Neuronal stem cell (in vitro differentiated cells): ENCODE results near the gene RAG1.

ENCODE experiments used
- DNase-seq: peaks from one replicate; pipeline ENCODE4 v3.0.0-alpha.2; 2013; ENCODE audit warnings: low spot score
- H2AFZ ChIP-seq: one replicate; pipeline ENCODE4 v1.6.1; 2013; ENCODE audit warnings: mild to moderate bottlenecking, low read length, inconsistent platforms
- H2AK5ac ChIP-seq: 2 replicates; pipeline ENCODE4 v1.6.1; 2013; ENCODE audit warnings: low read depth, mild to moderate bottlenecking, inconsistent platforms, low read length, moderate library complexity, mixed read lengths
- H2BK120ac ChIP-seq: 2 replicates; pipeline ENCODE4 v1.6.1; 2013; ENCODE audit warnings: low read depth, mild to moderate bottlenecking, inconsistent platforms, low read length, moderate library complexity, mixed read lengths
- H2BK12ac ChIP-seq: one replicate; pipeline ENCODE4 v1.6.1; 2013; ENCODE audit warnings: low read length, inconsistent platforms
- H2BK15ac ChIP-seq: 2 replicates; pipeline ENCODE4 v1.6.1; 2013; ENCODE audit warnings: mild to moderate bottlenecking, low read length, inconsistent platforms, mixed read lengths
- H2BK5ac ChIP-seq: one replicate; pipeline ENCODE4 v1.6.1; 2013; ENCODE audit warnings: inconsistent platforms, mild to moderate bottlenecking, low read length, moderate library complexity
- H3K14ac ChIP-seq: one replicate; pipeline ENCODE4 v1.6.1; 2013; ENCODE audit warnings: low read length, inconsistent platforms
- H3K18ac ChIP-seq: 2 replicates; pipeline ENCODE4 v1.6.1; 2013; ENCODE audit warnings: low read length, inconsistent platforms
- H3K23ac ChIP-seq: 2 replicates; pipeline ENCODE4 v1.6.1; 2013; ENCODE audit warnings: low read depth, mild to moderate bottlenecking, mixed read lengths, low read length, inconsistent platforms; ENCODE audit not compliant: poor library complexity
- H3K27ac ChIP-seq: replicated peaks from 3 replicates; pipeline ENCODE4 v1.5.1; 2013; ENCODE audit warnings: low read length, inconsistent platforms
- H3K27me3 ChIP-seq, 3 experiments: 2 replicates each; pipeline ENCODE4 v1.6.1; 2013; ENCODE audit warnings: low read length in 3 of 3, mild to moderate bottlenecking in 2 of 3, inconsistent platforms in 1 of 3, low read depth in 1 of 3, mixed read lengths in 1 of 3, moderate library complexity in 1 of 3; ENCODE audit not compliant: control insufficient read depth in 3 of 3, insufficient read depth in 3 of 3
- H3K36me3 ChIP-seq, 2 donors: replicated peaks in 1 of 2; 2 replicates each; pipeline ENCODE4 v1.6.1; 2013; ENCODE audit warnings: low read length in 2 of 2; ENCODE audit not compliant: control insufficient read depth in 2 of 2, insufficient read depth in 2 of 2
- H3K4ac ChIP-seq: 2 replicates; pipeline ENCODE4 v1.6.1; 2013; ENCODE audit warnings: inconsistent platforms, mild to moderate bottlenecking, low read length, moderate library complexity
- H3K4me1 ChIP-seq, 2 donors: 1 replicate in 1 of 2; 2 replicates in 1 of 2; pipeline ENCODE4 v1.6.1; 2013; ENCODE audit warnings: low read length in 2 of 2, low read depth in 1 of 2; ENCODE audit not compliant: control insufficient read depth in 2 of 2, insufficient read depth in 1 of 2
- H3K4me2 ChIP-seq: one replicate; pipeline ENCODE4 v1.6.1; 2013; ENCODE audit warnings: mild to moderate bottlenecking, low read length, inconsistent platforms; ENCODE audit not compliant: insufficient read depth, poor library complexity, severe bottlenecking
- H3K4me3 ChIP-seq, 2 donors: 2 replicates each; pipeline ENCODE4 v1.5.1; 2013; ENCODE audit warnings: low read length in 2 of 2, mild to moderate bottlenecking in 2 of 2, inconsistent platforms in 1 of 2, moderate library complexity in 1 of 2
- H3K79me1 ChIP-seq: one replicate; pipeline ENCODE4 v1.6.1; 2013; ENCODE audit warnings: low read depth, mild to moderate bottlenecking, inconsistent platforms, low read length, moderate library complexity
- H3K9ac ChIP-seq: one replicate; pipeline ENCODE4 v1.6.1; 2013; ENCODE audit warnings: mild to moderate bottlenecking, low read depth, low read length, inconsistent platforms; ENCODE audit not compliant: poor library complexity
- H3K9me3 ChIP-seq, 2 donors: replicated peaks in 1 of 2; 2 replicates each; pipeline versions ENCODE3 to v1.6.1; 2013; ENCODE audit warnings: low read length in 2 of 2, mild to moderate bottlenecking in 2 of 2, inconsistent platforms in 1 of 2, low read depth in 1 of 2, mixed read lengths in 1 of 2, moderate library complexity in 1 of 2; ENCODE audit not compliant: control insufficient read depth in 2 of 2, insufficient read depth in 1 of 2
- H4K8ac ChIP-seq: one replicate; pipeline ENCODE4 v1.6.1; 2013; ENCODE audit warnings: low read depth, mild to moderate bottlenecking, inconsistent platforms, low read length, moderate library complexity
- H4K91ac ChIP-seq: one replicate; pipeline ENCODE4 v1.6.1; 2013; ENCODE audit warnings: low read length, low read depth, mild to moderate bottlenecking, inconsistent platforms; ENCODE audit not compliant: poor library complexity
- WGBS, 2 donors: extraction: QIAGEN DNeasy Blood & Tissue Kit; methylation state at CpG; one replicate each; pipeline ENCODE4 v1.1.7; 2013; ENCODE audit warnings: missing lambda C conversion rate in 2 of 2, mixed read lengths in 1 of 2; ENCODE audit not compliant: insufficient read length in 2 of 2, insufficient replicate concordance in 1 of 2; ENCODE audit errors: extremely low coverage in 2 of 2; 5-methylcytosine and 5-hydroxymethylcytosine counted together

Gene RAG1

DNA sequence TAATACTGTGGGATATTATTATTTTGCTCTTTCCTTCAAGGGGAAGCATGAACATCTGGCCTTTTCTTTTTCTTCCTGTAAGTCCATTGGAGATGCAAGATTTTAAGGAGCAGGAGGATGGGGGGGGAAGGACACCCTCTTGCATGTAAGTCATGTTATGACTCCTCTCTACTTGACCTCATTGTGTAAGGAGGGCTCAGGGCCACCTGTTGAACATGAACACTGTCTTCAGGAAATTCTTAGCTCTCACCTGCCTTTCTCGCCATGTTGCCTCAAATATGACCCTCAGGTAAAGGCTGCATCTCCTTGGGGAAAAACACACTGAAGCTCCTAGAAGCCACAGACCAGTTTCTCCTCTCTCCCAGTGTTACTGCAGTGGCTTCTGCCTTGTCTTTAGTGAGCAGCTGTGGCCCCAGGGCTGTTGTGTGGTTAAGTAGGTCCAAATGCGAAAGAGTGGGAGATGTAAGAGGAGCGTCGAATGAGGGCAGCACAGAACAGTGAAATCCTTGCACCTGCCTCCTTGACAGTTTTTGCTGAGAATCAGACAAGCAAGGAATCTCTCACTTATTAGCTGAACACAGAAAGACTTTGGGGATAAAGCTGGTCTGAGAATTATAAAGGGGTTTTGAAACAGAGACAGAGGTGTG lies 1.3 kb upstream of the RAG1 start:
- Histone ChIP-seq H3K18ac (no peak overlapping the region), H3K23ac (no peak overlapping the region), H4K8ac (no peak overlapping the region), H3K14ac (no peak overlapping the region), H2BK12ac (no peak overlapping the region), H2AFZ (no peak overlapping the region), H3K79me1 (no peaks in the 10 kb centered on the region), H2BK5ac (no peak overlapping the region), H2BK15ac (no peak overlapping the region), H4K91ac (no peak overlapping the region), H3K4me1 (no peaks in the 10 kb centered on the region), H3K27me3 (peaks cover 0 to 38% (median 0%) of the 10 kb centered on the region in 3 experiments), H3K4me3 (no peak overlapping the region), H2BK120ac (no peak overlapping the region), H3K4me2 (no peak overlapping the region), H3K4ac (no peak overlapping the region), H3K36me3 (no peaks in the 10 kb centered on the region), H3K27ac (no peak overlapping the region), H3K9ac (no peak overlapping the region), H2AK5ac (no peak overlapping the region), H3K9me3 (no peaks in the 10 kb centered on the region)
- WGBS, 2 donors, result no CpG with 5 or more reads among the region's 4 CpGs
- no peak for DNase-seq

DNA sequence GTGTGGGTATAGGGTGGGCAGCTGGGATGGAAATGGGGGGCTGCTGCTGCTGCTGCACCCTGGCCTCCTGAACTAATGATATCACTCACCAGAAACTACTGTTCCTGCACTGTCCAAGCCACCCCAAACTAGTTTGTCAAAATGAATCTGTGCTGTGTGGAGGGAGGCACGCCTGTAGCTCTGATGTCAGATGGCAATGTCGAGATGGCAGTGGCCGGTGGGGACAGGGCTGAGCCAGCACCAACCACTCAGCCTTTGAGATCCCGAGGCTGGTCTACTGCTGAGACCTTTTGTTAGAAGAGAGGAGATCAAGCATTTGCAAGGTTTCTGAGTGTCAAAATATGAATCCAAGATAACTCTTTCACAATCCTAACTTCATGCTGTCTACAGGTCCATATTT lies 1.3 kb downstream of the RAG1 start:
- H3K4ac ChIP-seq, result no peak overlapping the region
- H4K8ac ChIP-seq, result no peak overlapping the region
- H3K79me1 ChIP-seq, result no peaks in the 10 kb centered on the region
- H2BK15ac ChIP-seq, result no peak overlapping the region
- no peaks in the 10 kb centered on the region for H3K36me3 ChIP-seq
- peaks cover 0 to 44% (median 0%) of the 10 kb centered on the region in 3 experiments for H3K27me3 ChIP-seq
- H3K27ac ChIP-seq, result no peak overlapping the region
- H4K91ac ChIP-seq, result no peak overlapping the region
- no peak overlapping the region for H3K23ac ChIP-seq
- no peak for DNase-seq
- H3K4me3 ChIP-seq, result no peak overlapping the region
- no peak overlapping the region for H2BK12ac ChIP-seq
- H3K9ac ChIP-seq, result no peak overlapping the region
- H2BK120ac ChIP-seq, result no peak overlapping the region
- no peak overlapping the region for H3K14ac ChIP-seq
- no peak overlapping the region for H2AFZ ChIP-seq
- H2AK5ac ChIP-seq, result no peak overlapping the region
- H2BK5ac ChIP-seq, result no peak overlapping the region
- H3K4me2 ChIP-seq, result no peak overlapping the region
- no peaks in the 10 kb centered on the region for H3K4me1 ChIP-seq
- H3K18ac ChIP-seq, result no peak overlapping the region
- WGBS, 2 donors, result no CpG with 5 or more reads among the region's 4 CpGs
- H3K9me3 ChIP-seq, result no peaks in the 10 kb centered on the region

DNA sequence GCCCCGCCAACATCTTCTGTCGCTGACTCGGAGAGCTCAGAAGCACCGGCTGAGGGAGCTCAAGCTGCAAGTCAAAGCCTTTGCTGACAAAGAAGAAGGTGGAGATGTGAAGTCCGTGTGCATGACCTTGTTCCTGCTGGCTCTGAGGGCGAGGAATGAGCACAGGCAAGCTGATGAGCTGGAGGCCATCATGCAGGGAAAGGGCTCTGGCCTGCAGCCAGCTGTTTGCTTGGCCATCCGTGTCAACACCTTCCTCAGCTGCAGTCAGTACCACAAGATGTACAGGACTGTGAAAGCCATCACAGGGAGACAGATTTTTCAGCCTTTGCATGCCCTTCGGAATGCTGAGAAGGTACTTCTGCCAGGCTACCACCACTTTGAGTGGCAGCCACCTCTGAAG lies 6.7 kb downstream of the RAG1 start:
- no CpG with 5 or more reads among the region's 8 CpGs for WGBS, 2 donors
- no peaks in the 10 kb centered on the region for H3K9me3 ChIP-seq
- H3K4me1 ChIP-seq, result no peaks in the 10 kb centered on the region
- no peaks in the 10 kb centered on the region for H3K36me3 ChIP-seq
- H4K91ac ChIP-seq, result no peak overlapping the region
- H3K4ac ChIP-seq, result no peak overlapping the region
- H3K4me3 ChIP-seq, result no peak overlapping the region
- H2AFZ ChIP-seq, result no peak overlapping the region
- no peak overlapping the region for H2BK12ac ChIP-seq
- H3K4me2 ChIP-seq, result no peak overlapping the region
- peak overlapping the region; percentile 29 for H3K18ac ChIP-seq
- H2AK5ac ChIP-seq, result no peak overlapping the region
- H2BK120ac ChIP-seq, result no peak overlapping the region
- no peak overlapping the region for H2BK15ac ChIP-seq
- H3K23ac ChIP-seq, result no peak overlapping the region
- no peak overlapping the region for H2BK5ac ChIP-seq
- H3K27ac ChIP-seq, result no peak overlapping the region
- H4K8ac ChIP-seq, result no peak overlapping the region
- DNase-seq, result no peak
- no peak overlapping the region for H3K9ac ChIP-seq
- no peaks in the 10 kb centered on the region for H3K79me1 ChIP-seq
- peaks cover 0 to 27% (median 0%) of the 10 kb centered on the region in 3 experiments for H3K27me3 ChIP-seq
- H3K14ac ChIP-seq, result peak overlapping the region; percentile 11

DNA sequence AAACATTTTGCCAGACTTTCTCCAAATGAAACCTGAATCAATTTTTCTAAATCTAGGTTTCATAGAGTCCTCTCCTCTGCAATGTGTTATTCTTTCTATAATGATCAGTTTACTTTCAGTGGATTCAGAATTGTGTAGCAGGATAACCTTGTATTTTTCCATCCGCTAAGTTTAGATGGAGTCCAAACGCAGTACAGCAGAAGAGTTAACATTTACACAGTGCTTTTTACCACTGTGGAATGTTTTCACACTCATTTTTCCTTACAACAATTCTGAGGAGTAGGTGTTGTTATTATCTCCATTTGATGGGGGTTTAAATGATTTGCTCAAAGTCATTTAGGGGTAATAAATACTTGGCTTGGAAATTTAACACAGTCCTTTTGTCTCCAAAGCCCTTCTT lies 9.6 kb downstream of the RAG1 start:
- Histone ChIP-seq H3K4me3 (no peak overlapping the region), H2BK12ac (no peak overlapping the region), H3K4me1 (no peaks in the 10 kb centered on the region), H3K9ac (no peak overlapping the region), H3K79me1 (no peaks in the 10 kb centered on the region), H3K27me3 (peaks cover 0 to 12% (median 0%) of the 10 kb centered on the region in 3 experiments), H4K91ac (no peak overlapping the region), H3K27ac (no peak overlapping the region), H4K8ac (no peak overlapping the region), H3K9me3 (peaks cover 9 to 14% of the 10 kb centered on the region in 2 donors), H3K23ac (no peak overlapping the region), H3K4me2 (no peak overlapping the region), H3K4ac (no peak overlapping the region), H3K18ac (no peak overlapping the region), H2BK120ac (no peak overlapping the region), H2BK15ac (no peak overlapping the region), H2BK5ac (no peak overlapping the region), H3K14ac (no peak overlapping the region), H3K36me3 (no peaks in the 10 kb centered on the region), H2AFZ (no peak overlapping the region), H2AK5ac (no peak overlapping the region)
- no CpG with 5 or more reads among the region's 2 CpGs for WGBS, 2 donors
- no peak for DNase-seq
